Skin epidermis (tissue), 12 donors: ENCODE data around the gene BRCA1.
"Not testable (repeated sequence)": the region's sequence is repeated elsewhere in the genome, so short reads cannot be mapped to it uniquely, and the experiment has no call there.

ENCODE experiments used
- H3K27ac ChIP-seq, 21 experiments: fragments of 200-600 bp; sonication (generic) in 11 of 21; one replicate each; pipeline ENCODE4 v1.5.0; 2020; ENCODE audit warnings: mild to moderate bottlenecking in 3 of 21, inconsistent platforms in 2 of 21, moderate library complexity in 2 of 21
- H3K4me3 ChIP-seq, 7 experiments: fragments of 200-600 bp; sonication (generic) in 2 of 7; one replicate each; pipeline ENCODE4 v1.5.0; 2020; ENCODE audit warnings: inconsistent platforms in 2 of 7, mild to moderate bottlenecking in 2 of 7, moderate library complexity in 1 of 7

The BRCA1 gene

GRCh38 chr17:43014649-43015542 is 110.3 kb downstream of the BRCA1 start:
- Histone ChIP-seq H3K27ac (peak overlapping the region in 15 of 21 experiments; percentile 5 to 70 (median 35)), H3K4me3 (no peak overlapping the region)

GRCh38 chr17:43014020-43014648 is 111.0 kb downstream of the BRCA1 start:
- Histone ChIP-seq H3K4me3 (no peak overlapping the region), H3K27ac (peak overlapping the region in 9 of 21 experiments; percentile 1 to 70 (median 48))

- Histone ChIP-seq H3K4me3 (no peak overlapping the region), H3K27ac (peak overlapping the region in 4 of 21 experiments; percentile 27 to 70 (median 64))
Measured at GRCh38 chr17:43013296-43013695, 111.9 kb downstream of the BRCA1 start.

GRCh38 chr17:43011728-43012472 is 113.3 kb downstream of the BRCA1 start:
- peak overlapping the region in 5 of 21 experiments; percentile 41 to 74 (median 60) for H3K27ac ChIP-seq
- no peak overlapping the region for H3K4me3 ChIP-seq

- Histone ChIP-seq H3K4me3 (no peak overlapping the region), H3K27ac (peak overlapping the region in 4 of 21 experiments; percentile 16 to 74 (median 65))
Measured at GRCh38 chr17:43010667-43011308, 114.4 kb downstream of the BRCA1 start.

- H3K4me3 ChIP-seq, result peak within 1 kb of the TSS; percentile 33 to 71 (median 54)
- peak within 1 kb of the TSS; percentile 48 to 98 (median 94) for H3K27ac ChIP-seq
Measured at GRCh38 chr17:43006639-43007551, 118.3 kb downstream of the BRCA1 start, which contains the start of gene IFI35. Gene IFI35 (plus strand): TSS chr17:43006784. CDS start chr17:43006948, 164 bp downstream.

GRCh38 chr17:43003542-43004172 is 121.5 kb downstream of the BRCA1 start:
- H3K27ac ChIP-seq, result peak overlapping the region in 3 of 21 experiments; percentile 24 to 38 (median 37)
- no peak overlapping the region for H3K4me3 ChIP-seq

GRCh38 chr17:43000894-43001293 is 124.3 kb downstream of the BRCA1 start:
- H3K27ac ChIP-seq, result peak overlapping the region in 2 of 21 experiments; percentile 0 to 19
- H3K4me3 ChIP-seq, result not testable (repeated sequence)

GRCh38 chr17:42999003-42999525 is 126.1 kb downstream of the BRCA1 start:
- H3K4me3 ChIP-seq, result peak overlapping the region; percentile 67 to 90 (median 70)
- peak overlapping the region; percentile 77 to 97 (median 91) for H3K27ac ChIP-seq

GRCh38 chr17:42997984-42998938 is 126.9 kb downstream of the BRCA1 start, which contains the start of gene RPL27:
Gene RPL27 (plus strand): TSS chr17:42998419. CDS start chr17:42998751, 332 bp downstream.
- Histone ChIP-seq H3K27ac (peak within 1 kb of the TSS; percentile 77 to 97 (median 91)), H3K4me3 (peak within 1 kb of the TSS; percentile 67 to 90 (median 70))

GRCh38 chr17:42997390-42997983 is 127.7 kb downstream of the BRCA1 start:
- Histone ChIP-seq H3K27ac (peak overlapping the region in 17 of 21 experiments; percentile 41 to 95 (median 70)), H3K4me3 (peak overlapping the region in 3 of 7 experiments; percentile 70 to 90 (median 76))
